ENCODE results near the gene ZNF408. TPM values are rescaled to one million over a fixed set of nuclear protein-coding genes. Genes with fewer than 3 reads are reported as not detected.

The ZNF408 gene
- total and polyA plus RNA-seq, 2 experiments from 2014 or later = 6.1 to 17.2 TPM

- no peaks in the 10 kb centered on the region for H3K4me1 ChIP-seq (ENCODE audit: insufficient read depth)
- no peak overlapping the region for H3K4me3 ChIP-seq
- no peak overlapping the region for H3K4me3 Mint-ChIP-seq
- no peaks in the 10 kb centered on the region; the same call in 1 of the 2 replicates for H4K20me1 ChIP-seq (replicated peaks; ENCODE audit: insufficient read depth)
- H3K79me2 ChIP-seq (replicated peaks; ENCODE audit: insufficient read depth) = no peaks in the 10 kb centered on the region
- TF ChIP-seq JUNB (IDR thresholded peaks at IDR 0.05; ENCODE audit: unreplicated experiment) (no peak), NANOG (IDR thresholded peaks at IDR 0.05; ENCODE audit: borderline replicate concordance) (no peak), STAT1 (IDR thresholded peaks at IDR 0.05; ENCODE audit: unreplicated experiment) (no peak), CTCF (conservative IDR thresholded peaks at IDR 0.05; ENCODE audit: low read depth in 2 of 2) (no peak), CREB1 (CRISPR knock-in tag; IDR thresholded peaks at IDR 0.05; ENCODE audit: low read depth) (no peak), ZNF114 (CRISPR knock-in tag; IDR thresholded peaks at IDR 0.05) (no peak), ZNF462 (CRISPR knock-in tag; IDR thresholded peaks at IDR 0.05) (no peak), ETS1 (IDR thresholded peaks at IDR 0.05) (no peak), EZH2phosphoT487 (IDR thresholded peaks at IDR 0.05; ENCODE audit: unreplicated experiment) (no peak), ZNF331 (CRISPR knock-in tag; IDR thresholded peaks at IDR 0.05; ENCODE audit: low read depth) (no peak), POLR2AphosphoS5 (IDR thresholded peaks at IDR 0.05; ENCODE audit: low read depth) (no peak), EZH2 (IDR thresholded peaks at IDR 0.05; ENCODE audit: low read depth, unreplicated experiment) (no peak), REST (IDR thresholded peaks at IDR 0.05; ENCODE audit: unreplicated experiment) (no peak)
- H3K36me3 ChIP-seq (ENCODE audit: insufficient read depth) = no peaks in the 10 kb centered on the region
- no peaks in the 10 kb centered on the region for H3K27me3 ChIP-seq (ENCODE audit: insufficient read depth)
- H3K4me2 ChIP-seq = no peak overlapping the region
- H3K4me1 Mint-ChIP-seq = no peaks in the 10 kb centered on the region
- H3K9me3 Mint-ChIP-seq = no peaks in the 10 kb centered on the region
- 0 out of 2 replicates have a peak overlapping the region, but pooled peaks have one; percentile 26 for H3K27ac ChIP-seq (ENCODE audit: low read depth)
- no peaks in the 10 kb centered on the region for H3K9me2 ChIP-seq (ENCODE audit: insufficient read depth)
- H3K36me3 Mint-ChIP-seq (ENCODE audit: low read depth) = peaks cover 8% of the 10 kb centered on the region
- no peak for ATAC-seq
- H3F3A ChIP-seq (replicated peaks; ENCODE audit: low read depth) = no peaks in the 10 kb centered on the region; the same call in 1 of the 2 replicates
- no peak overlapping the region for H2AFZ ChIP-seq
- DNase-seq (ENCODE audit: low spot score) = no peak
- H3K27me3 Mint-ChIP-seq (ENCODE audit: insufficient read depth, low read depth, poor library complexity) = no peaks in the 10 kb centered on the region
- no peak overlapping the region for H3K27ac Mint-ChIP-seq
Measured at GRCh38 chr11:46710821-46711269, 10.0 kb downstream of the ZNF408 start.

All from GM23338 (cell line).